Nephron (organoid): Measurements from ENCODE around the gene CDC25C.

ENCODE experiments used
- H3K27ac Mint-ChIP-seq, 3 experiments: 2 replicates each; pipeline ENCODE4 v1.8.0; 2020; ENCODE audit warnings: mixed read lengths in 3 of 3, mild to moderate bottlenecking in 2 of 3, moderate library complexity in 1 of 3
- H3K27me3 Mint-ChIP-seq: 2 replicates; pipeline ENCODE4 v1.8.0; 2021; ENCODE audit warnings: low read depth, mild to moderate bottlenecking, moderate library complexity, mixed read lengths
- H3K36me3 Mint-ChIP-seq: 2 replicates; pipeline ENCODE4 v1.8.0; 2020; ENCODE audit warnings: low read depth, mixed read lengths
- H3K4me1 Mint-ChIP-seq: 2 replicates; pipeline ENCODE4 v1.8.0; 2020; ENCODE audit warnings: mixed read lengths
- H3K4me3 Mint-ChIP-seq, 3 experiments: 2 replicates each; pipeline ENCODE4 v1.8.0; 2020; ENCODE audit warnings: mild to moderate bottlenecking in 3 of 3, mixed read lengths in 3 of 3, moderate library complexity in 2 of 3
- H3K9me3 Mint-ChIP-seq: 2 replicates; pipeline ENCODE4 v1.8.0; 2020; ENCODE audit warnings: mixed read lengths
- TF ChIP-seq, protein P1 (sequence below), 3 experiments: fragments of 200-600 bp; sonication (generic); IDR thresholded peaks; one replicate each; pipeline ENCODE4 v1.5.0; 2021; ENCODE audit warnings: antibody characterized with exemption in 3 of 3; ENCODE audit not compliant: unreplicated experiment in 3 of 3

Gene CDC25C

DNA sequence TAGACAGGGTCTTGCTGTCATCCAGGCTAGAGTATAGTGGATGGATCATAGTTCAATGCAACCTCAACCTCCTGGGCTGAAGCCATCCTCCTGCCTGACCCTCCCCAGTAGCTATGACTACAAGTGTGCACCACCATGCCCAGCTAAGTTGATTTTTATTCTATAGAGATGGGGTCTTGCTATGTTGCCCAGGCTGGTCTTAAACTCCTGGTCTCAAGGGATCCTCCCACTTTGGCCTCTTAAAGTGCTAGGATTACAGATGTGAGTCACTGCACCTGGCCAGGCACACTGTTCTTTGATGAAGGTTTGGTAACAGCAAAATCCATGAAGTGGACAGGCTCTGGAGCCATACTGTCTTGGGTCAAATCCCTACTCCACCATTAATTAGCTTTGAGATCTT, 50.7 kb downstream of the CDC25C start:
- Mint-ChIP-seq H3K27ac (no peak overlapping the region), H3K36me3 (no peaks in the 10 kb centered on the region), H3K4me3 (no peak overlapping the region), H3K9me3 (no peaks in the 10 kb centered on the region), H3K27me3 (peaks cover under 1% of the 10 kb centered on the region), H3K4me1 (peaks cover under 1% of the 10 kb centered on the region)
- TF ChIP-seq, protein P1, sequence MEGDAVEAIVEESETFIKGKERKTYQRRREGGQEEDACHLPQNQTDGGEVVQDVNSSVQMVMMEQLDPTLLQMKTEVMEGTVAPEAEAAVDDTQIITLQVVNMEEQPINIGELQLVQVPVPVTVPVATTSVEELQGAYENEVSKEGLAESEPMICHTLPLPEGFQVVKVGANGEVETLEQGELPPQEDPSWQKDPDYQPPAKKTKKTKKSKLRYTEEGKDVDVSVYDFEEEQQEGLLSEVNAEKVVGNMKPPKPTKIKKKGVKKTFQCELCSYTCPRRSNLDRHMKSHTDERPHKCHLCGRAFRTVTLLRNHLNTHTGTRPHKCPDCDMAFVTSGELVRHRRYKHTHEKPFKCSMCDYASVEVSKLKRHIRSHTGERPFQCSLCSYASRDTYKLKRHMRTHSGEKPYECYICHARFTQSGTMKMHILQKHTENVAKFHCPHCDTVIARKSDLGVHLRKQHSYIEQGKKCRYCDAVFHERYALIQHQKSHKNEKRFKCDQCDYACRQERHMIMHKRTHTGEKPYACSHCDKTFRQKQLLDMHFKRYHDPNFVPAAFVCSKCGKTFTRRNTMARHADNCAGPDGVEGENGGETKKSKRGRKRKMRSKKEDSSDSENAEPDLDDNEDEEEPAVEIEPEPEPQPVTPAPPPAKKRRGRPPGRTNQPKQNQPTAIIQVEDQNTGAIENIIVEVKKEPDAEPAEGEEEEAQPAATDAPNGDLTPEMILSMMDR (IDR thresholded peaks at IDR 0.05; ENCODE audit: unreplicated experiment in 3 of 3): no peak

DNA sequence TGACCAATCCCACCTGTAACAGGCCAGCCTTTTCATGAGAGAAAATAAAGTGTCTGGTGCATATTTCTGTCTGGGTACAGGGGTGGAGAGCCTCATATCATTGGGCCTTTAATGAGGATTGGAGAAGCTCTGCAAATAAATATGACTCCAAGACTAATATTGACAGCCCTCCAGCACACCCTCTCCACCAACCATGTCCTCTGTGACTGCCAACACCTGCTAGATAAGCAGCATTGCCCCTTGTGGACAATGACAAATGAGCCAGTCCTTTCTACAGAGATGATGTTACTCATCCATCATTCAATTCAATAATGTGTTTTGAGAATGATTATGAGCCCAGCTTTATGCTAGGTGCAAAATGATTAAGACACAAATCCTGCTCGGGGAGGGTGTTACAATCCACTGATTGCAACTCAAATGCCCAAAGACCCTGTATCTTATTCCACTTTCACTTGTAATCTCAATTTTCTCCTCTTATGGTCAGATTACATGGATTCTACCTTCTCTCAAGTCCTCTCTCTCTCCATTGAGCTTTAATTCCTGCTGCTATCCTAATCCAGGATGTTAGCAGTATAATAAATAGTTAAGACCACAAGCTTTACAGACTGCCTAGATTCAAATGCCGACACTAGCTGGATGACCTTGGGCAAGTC, 55.1 kb downstream of the CDC25C start:
- H3K27ac Mint-ChIP-seq: no peak overlapping the region
- TF ChIP-seq, protein P1 (IDR thresholded peaks at IDR 0.05; ENCODE audit: unreplicated experiment in 3 of 3): no peak
- no peaks in the 10 kb centered on the region for H3K9me3 Mint-ChIP-seq
- peaks cover 27% of the 10 kb centered on the region for H3K27me3 Mint-ChIP-seq
- no peak overlapping the region for H3K4me3 Mint-ChIP-seq
- peaks cover 22% of the 10 kb centered on the region for H3K4me1 Mint-ChIP-seq
- H3K36me3 Mint-ChIP-seq: peaks cover 3% of the 10 kb centered on the region

DNA sequence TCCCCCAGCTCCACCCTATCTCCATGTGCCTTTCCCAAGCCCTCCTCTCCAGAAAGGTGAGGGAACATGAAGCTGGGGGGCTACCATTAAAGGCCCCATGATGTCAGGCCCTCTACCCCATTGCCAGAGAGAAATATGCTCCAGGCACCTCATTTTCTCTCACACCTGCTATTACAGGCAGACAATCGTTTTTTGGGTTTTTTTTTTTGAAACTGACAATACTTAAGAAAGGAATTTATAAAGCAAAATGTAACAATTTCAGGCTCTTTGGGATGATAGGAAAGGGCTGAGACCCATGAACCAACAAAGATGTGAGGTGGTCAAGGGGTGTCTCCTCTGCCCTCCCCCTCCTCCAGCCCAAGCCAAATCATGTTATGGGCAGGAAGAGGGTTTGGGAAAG, 55.7 kb downstream of the CDC25C start:
- Mint-ChIP-seq H3K4me3 (peak overlapping the region in 2 of 3 experiments; percentile 7 to 48), H3K9me3 (no peaks in the 10 kb centered on the region), H3K36me3 (peaks cover 3% of the 10 kb centered on the region), H3K27ac (peak overlapping the region in 2 of 3 experiments; percentile 2 to 44), H3K27me3 (peaks cover 27% of the 10 kb centered on the region), H3K4me1 (peaks cover 22% of the 10 kb centered on the region)
- TF ChIP-seq, protein P1 (IDR thresholded peaks at IDR 0.05; ENCODE audit: unreplicated experiment in 3 of 3): no peak

DNA sequence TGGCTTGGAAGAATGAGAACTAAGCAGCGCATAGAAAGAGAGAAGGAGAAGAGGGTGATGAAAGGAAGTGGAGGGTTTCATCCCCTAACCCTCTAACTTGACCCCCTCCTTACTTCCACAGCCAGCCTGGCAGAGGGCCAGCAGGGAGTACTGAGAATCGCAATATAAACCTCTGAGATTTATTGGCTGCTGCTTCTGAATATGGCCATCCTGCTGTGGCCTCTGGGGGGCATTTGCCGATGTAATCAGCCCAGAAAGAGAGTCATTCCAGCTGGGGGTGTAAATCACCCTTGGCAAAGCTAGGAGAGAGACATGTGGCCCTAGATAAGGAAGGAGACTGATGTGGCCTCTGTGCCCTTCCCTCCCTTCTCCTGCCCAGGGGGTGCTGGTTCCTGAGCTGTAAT, 56.2 kb downstream of the CDC25C start:
- TF ChIP-seq, protein P1 (IDR thresholded peaks at IDR 0.05; ENCODE audit: unreplicated experiment in 3 of 3): no peak
- Mint-ChIP-seq H3K27me3 (peaks cover 27% of the 10 kb centered on the region), H3K4me3 (peak overlapping the region; percentile 7 to 63 (median 48)), H3K4me1 (peaks cover 22% of the 10 kb centered on the region), H3K27ac (peak overlapping the region in 2 of 3 experiments; percentile 2 to 44), H3K36me3 (peaks cover 3% of the 10 kb centered on the region), H3K9me3 (no peaks in the 10 kb centered on the region)

DNA sequence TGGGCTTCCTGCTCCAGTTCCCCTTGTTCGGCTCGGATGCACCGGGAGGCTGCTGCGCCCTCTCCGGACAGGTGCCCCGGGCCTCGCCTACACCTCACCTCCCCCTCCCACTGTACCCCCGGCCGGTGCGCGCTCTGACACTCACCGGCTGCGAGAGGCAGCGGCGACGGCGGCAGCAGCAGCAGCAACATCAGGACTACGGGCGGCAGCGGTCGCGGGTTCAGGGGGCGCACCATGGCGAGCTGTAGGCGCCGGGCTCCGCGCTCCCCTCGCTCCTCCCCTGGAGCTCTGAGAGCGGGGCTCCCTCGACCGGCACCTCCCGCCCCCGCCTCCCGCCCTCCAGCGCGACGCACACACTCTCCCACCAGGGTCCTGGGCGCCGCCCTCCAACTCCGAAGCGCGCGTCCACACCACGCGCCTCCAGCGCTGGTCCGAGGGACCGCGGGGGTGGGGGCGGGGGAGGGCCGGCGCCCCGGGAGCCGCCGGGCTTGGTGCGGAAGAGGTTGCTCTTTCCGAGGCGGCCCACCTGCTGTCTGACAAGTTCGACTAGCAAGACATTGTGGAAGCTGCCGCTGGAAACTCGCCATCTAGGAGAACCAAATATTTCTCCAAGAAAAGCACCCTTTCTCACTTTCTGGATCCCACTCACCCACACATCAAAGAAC, 57.3 kb downstream of the CDC25C start, which contains the start of gene GFRA3:
TSS of gene GFRA3 (minus strand) at position 433 of the 665 bp plus-strand sequence. CDS start at position 236, 197 bp downstream.
- H3K36me3 Mint-ChIP-seq: peaks cover 3% of the 10 kb centered on the region
- TF ChIP-seq, protein P1 (IDR thresholded peaks at IDR 0.05; ENCODE audit: unreplicated experiment in 3 of 3): no peak
- peak within 1 kb of the TSS in 2 of 3 experiments; percentile 19 to 44 for H3K27ac Mint-ChIP-seq

More for the DNA sequence above, 57.3 kb downstream of the CDC25C start, which contains the start of gene GFRA3:
- H3K4me1 Mint-ChIP-seq: peaks cover 22% of the 10 kb centered on the region
- H3K27me3 Mint-ChIP-seq: peaks cover 27% of the 10 kb centered on the region
- no peaks in the 10 kb centered on the region for H3K9me3 Mint-ChIP-seq
- peak within 1 kb of the TSS; percentile 63 to 73 (median 70) for H3K4me3 Mint-ChIP-seq
